Caco-2 (cell line): ENCODE results near the gene PTK7. TPM values are rescaled to one million over a fixed set of nuclear protein-coding genes. Genes with fewer than 3 reads are reported as not detected.
A peak's percentile ranks its signal among the peaks of the same experiment; 100 is the strongest.

Experiments used
- BruUV-seq: library from RNA; stranded (reverse); fragments of 400-500 nt; replicated peaks from 2 replicates; lab custom pipeline; 2021; lab: Mats Ljungman, UMichigan
- CTCF ChIA-PET: fragments of 300-600 bp; sonication (Branson Sonifier 250); formaldehyde crosslinking; loops from one replicate; lab custom pipeline; 2022; ENCODE audit warnings: antibody characterized with exemption; lab: Charles Lee
- POLR2A ChIA-PET: fragments of 300-600 bp; sonication (Branson Sonifier 250); formaldehyde crosslinking; loops from one replicate; lab custom pipeline; 2022; ENCODE audit warnings: antibody characterized with exemption; lab: Charles Lee
- DNase-seq, 2 experiments: peaks; one replicate each; pipeline versions ENCODE4 v3.0.0 to v3.0.0-alpha.2; 2020 to 2022
- H3K27me3 ChIP-seq: replicated peaks from 2 replicates; pipeline ENCODE4 v1.6.0; 2011; ENCODE audit warnings: low read length; ENCODE audit not compliant: control insufficient read depth, insufficient read depth
- H3K36me3 ChIP-seq: 2 replicates; pipeline ENCODE4 v1.5.1; 2011; ENCODE audit warnings: low read length; ENCODE audit not compliant: control insufficient read depth, insufficient read depth
- H3K4me1 ChIP-seq: fragments of 250-450 bp; sonication (Bioruptor Pico); 2 replicates; pipeline ENCODE4 v1.5.1; 2020; ENCODE audit warnings: mild to moderate bottlenecking
- H3K4me3 ChIP-seq: 2 replicates; pipeline ENCODE4 v1.5.1; 2011; ENCODE audit warnings: low read depth, mild to moderate bottlenecking, control low read depth, low read length
- H3K9me3 ChIP-seq: fragments of 250-450 bp; sonication (Bioruptor Pico); 2 replicates; pipeline ENCODE4 v1.5.1; 2020; ENCODE audit warnings: mild to moderate bottlenecking, moderate library complexity
- H3K27ac Mint-ChIP-seq: one replicate; pipeline ENCODE4 v1.8.0; 2022; ENCODE audit warnings: mixed read lengths; ENCODE audit not compliant: unreplicated experiment
- H3K27me3 Mint-ChIP-seq: one replicate; pipeline ENCODE4 v1.8.0; 2022; ENCODE audit warnings: mixed read lengths; ENCODE audit not compliant: insufficient read depth, unreplicated experiment
- H3K36me3 Mint-ChIP-seq: one replicate; pipeline ENCODE4 v1.8.0; 2022; ENCODE audit warnings: mild to moderate bottlenecking, mixed read lengths; ENCODE audit not compliant: insufficient read depth, unreplicated experiment
- H3K4me1 Mint-ChIP-seq: one replicate; pipeline ENCODE4 v1.8.0; 2022; ENCODE audit warnings: low read depth, mixed read lengths; ENCODE audit not compliant: unreplicated experiment
- H3K4me3 Mint-ChIP-seq: one replicate; pipeline ENCODE4 v1.8.0; 2022; ENCODE audit warnings: mild to moderate bottlenecking, moderate library complexity, mixed read lengths; ENCODE audit not compliant: unreplicated experiment
- H3K9me3 Mint-ChIP-seq: one replicate; pipeline ENCODE4 v1.8.0; 2022; ENCODE audit warnings: mixed read lengths; ENCODE audit not compliant: unreplicated experiment
- intact Hi-C: fragments of 100-400 bp; cut with micrococcal nuclease; formaldehyde crosslinking; loops from one replicate; pipeline ENCODE4 v1.10.0; 2022; ENCODE audit not compliant: unreplicated experiment
- total RNA-seq: library from RNA; stranded (reverse); gene quantifications from 2 replicates; pipeline ENCODE4 v1.2.3, GENCODE V29; 2022
- TF ChIP-seq, protein P1 (sequence below), 2 experiments: fragments of 200-600 bp in 1 of 2; IDR thresholded peaks; 1 replicate in 1 of 2; 2 replicates in 1 of 2; pipeline versions ENCODE4 v1.5.1 to v1.8.0; 2011 to 2022; ENCODE audit warnings: antibody characterized with exemption in 1 of 2, control low read depth in 1 of 2, inconsistent platforms in 1 of 2, low read depth in 1 of 2, low read length in 1 of 2, mild to moderate bottlenecking in 1 of 2, moderate library complexity in 1 of 2; ENCODE audit not compliant: insufficient read depth in 1 of 2, severe bottlenecking in 1 of 2, unreplicated experiment in 1 of 2

Gene PTK7
- total RNA-seq, 1 experiment from 2014 or later: 180 TPM

DNA sequence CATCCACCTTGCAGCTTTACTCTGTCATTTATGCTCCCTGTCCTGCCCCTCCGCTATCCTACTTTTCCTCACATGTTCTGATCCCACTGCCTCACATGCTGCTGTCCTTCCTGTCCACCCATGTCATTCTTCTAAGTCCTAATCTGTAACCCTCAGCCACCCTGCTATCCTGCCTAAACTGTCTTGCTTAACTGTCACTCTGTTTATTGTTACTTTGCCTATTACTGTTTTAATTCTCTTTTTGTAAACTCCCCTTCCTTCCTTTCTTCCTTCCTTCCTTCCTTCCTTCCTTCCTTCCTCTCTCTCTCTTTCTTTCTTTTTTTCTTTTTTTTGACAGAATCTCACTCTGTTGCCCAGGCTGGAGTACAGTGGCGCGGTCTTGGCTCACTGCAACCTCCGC is 107.3 kb downstream of the PTK7 start:
- no peaks in the 10 kb centered on the region for H3K27me3 Mint-ChIP-seq
- no peak for DNase-seq
- no peaks in the 10 kb centered on the region for H3K9me3 Mint-ChIP-seq
- H3K27ac Mint-ChIP-seq: no peak overlapping the region
- H3K4me3 Mint-ChIP-seq: peak overlapping the region; percentile 91
- ChIA-PET POLR2A (no interaction called here), CTCF (no interaction called here)
- no peaks in the 10 kb centered on the region for H3K27me3 ChIP-seq
- intact Hi-C loops: no loop called here
- no TSS peak for BruUV-seq
- peaks cover 14% of the 10 kb centered on the region for H3K4me1 Mint-ChIP-seq
- peaks cover 3% of the 10 kb centered on the region for H3K36me3 ChIP-seq
- no peak overlapping the region for H3K4me3 ChIP-seq
- TF ChIP-seq, protein P1, sequence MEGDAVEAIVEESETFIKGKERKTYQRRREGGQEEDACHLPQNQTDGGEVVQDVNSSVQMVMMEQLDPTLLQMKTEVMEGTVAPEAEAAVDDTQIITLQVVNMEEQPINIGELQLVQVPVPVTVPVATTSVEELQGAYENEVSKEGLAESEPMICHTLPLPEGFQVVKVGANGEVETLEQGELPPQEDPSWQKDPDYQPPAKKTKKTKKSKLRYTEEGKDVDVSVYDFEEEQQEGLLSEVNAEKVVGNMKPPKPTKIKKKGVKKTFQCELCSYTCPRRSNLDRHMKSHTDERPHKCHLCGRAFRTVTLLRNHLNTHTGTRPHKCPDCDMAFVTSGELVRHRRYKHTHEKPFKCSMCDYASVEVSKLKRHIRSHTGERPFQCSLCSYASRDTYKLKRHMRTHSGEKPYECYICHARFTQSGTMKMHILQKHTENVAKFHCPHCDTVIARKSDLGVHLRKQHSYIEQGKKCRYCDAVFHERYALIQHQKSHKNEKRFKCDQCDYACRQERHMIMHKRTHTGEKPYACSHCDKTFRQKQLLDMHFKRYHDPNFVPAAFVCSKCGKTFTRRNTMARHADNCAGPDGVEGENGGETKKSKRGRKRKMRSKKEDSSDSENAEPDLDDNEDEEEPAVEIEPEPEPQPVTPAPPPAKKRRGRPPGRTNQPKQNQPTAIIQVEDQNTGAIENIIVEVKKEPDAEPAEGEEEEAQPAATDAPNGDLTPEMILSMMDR (IDR thresholded peaks at IDR 0.05; ENCODE audit: insufficient read depth in 1 of 2, low read depth in 1 of 2, low read length in 1 of 2, severe bottlenecking in 1 of 2, unreplicated experiment in 1 of 2): no peak
- peaks cover 7% of the 10 kb centered on the region for H3K36me3 Mint-ChIP-seq
- no peaks in the 10 kb centered on the region for H3K9me3 ChIP-seq
- H3K4me1 ChIP-seq: no peaks in the 10 kb centered on the region

DNA sequence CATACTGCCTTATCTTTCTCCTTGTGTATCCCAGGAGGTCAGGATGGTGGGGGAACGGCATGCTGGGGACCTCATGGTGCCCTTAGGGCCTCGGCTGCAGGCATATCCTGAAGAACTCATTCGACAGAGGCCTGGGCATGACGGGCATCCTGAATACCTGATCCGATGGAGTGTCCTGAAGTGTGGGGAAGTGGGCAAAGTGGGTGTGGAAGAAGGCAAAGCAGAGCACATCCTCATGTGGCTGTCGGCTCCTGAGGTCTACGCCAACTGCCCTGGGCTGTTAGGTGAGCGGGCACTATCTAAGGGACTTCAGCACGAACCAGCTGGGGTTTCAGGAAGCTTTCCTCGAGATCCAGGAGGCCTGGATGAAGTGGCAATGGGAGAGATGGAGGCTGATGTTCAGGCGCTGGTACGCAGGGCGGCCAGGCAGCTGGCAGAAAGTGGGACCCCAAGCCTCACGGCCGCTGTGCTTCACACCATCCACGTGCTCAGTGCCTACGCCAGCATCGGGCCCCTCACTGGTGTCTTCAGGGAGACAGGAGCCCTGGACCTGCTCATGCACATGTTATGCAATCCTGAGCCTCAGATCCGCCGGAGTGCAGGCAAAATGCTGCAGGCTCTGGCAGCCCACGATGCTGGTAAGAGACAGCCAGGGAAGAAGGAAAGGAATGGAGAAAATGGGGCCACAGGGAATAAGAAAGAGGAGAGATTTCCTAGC is 108.3 kb downstream of the PTK7 start:
- no TSS peak for BruUV-seq
- no peaks in the 10 kb centered on the region for H3K9me3 ChIP-seq
- Mint-ChIP-seq H3K4me1 (peaks cover 14% of the 10 kb centered on the region), H3K27ac (no peak overlapping the region), H3K4me3 (no peak overlapping the region), H3K36me3 (peaks cover 6% of the 10 kb centered on the region), H3K27me3 (no peaks in the 10 kb centered on the region), H3K9me3 (no peaks in the 10 kb centered on the region)
- DNase-seq: no peak
- POLR2A ChIA-PET: no interaction called here
- CTCF ChIA-PET: no interaction called here
- intact Hi-C loops: no loop called here
- H3K36me3 ChIP-seq: peaks cover under 1% of the 10 kb centered on the region; the same call in 1 of the 2 replicates
- H3K27me3 ChIP-seq: no peaks in the 10 kb centered on the region
- H3K4me3 ChIP-seq: no peak overlapping the region
- H3K4me1 ChIP-seq: no peaks in the 10 kb centered on the region
- TF ChIP-seq, protein P1 (IDR thresholded peaks at IDR 0.05; ENCODE audit: insufficient read depth in 1 of 2, low read depth in 1 of 2, low read length in 1 of 2, severe bottlenecking in 1 of 2, unreplicated experiment in 1 of 2): no peak

DNA sequence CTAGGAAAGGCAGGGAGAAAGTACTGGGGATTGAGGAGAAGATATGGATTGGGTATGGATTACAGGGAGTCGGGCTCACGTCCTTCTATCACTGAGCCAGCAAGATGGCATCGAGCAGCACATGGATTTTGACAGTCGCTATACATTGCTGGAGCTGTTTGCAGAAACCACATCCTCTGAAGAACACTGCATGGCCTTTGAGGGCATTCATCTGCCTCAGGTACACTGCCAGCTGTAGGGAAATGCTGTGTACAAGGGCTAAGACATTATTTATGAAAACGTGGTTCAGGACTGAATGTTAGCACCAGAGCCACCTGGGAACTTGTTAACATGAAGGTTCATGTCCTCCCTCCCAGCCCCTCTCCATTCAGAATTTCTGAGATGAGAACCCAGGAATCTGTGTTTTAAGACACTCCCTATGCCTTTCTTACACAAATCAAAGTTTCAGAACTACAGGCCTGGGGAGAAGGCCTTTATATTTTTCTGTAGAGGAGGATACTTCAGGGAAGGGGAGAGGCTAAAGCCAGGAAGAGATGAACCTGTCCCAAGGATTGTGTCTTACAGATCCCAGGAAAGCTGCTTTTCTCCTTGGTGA is 109.4 kb downstream of the PTK7 start:
- H3K4me3 ChIP-seq: no peak overlapping the region
- no peaks in the 10 kb centered on the region for H3K36me3 ChIP-seq
- H3K27ac Mint-ChIP-seq: no peak overlapping the region
- no peaks in the 10 kb centered on the region for H3K27me3 ChIP-seq
- POLR2A ChIA-PET: no interaction called here
- no peaks in the 10 kb centered on the region for H3K9me3 ChIP-seq
- peaks cover 14% of the 10 kb centered on the region for H3K4me1 Mint-ChIP-seq
- no peaks in the 10 kb centered on the region for H3K4me1 ChIP-seq
- intact Hi-C loops: no loop called here
- peaks cover 6% of the 10 kb centered on the region for H3K36me3 Mint-ChIP-seq
- CTCF ChIA-PET: no interaction called here
- no peak for DNase-seq
- BruUV-seq: no TSS peak
- H3K9me3 Mint-ChIP-seq: no peaks in the 10 kb centered on the region
- no peak overlapping the region for H3K4me3 Mint-ChIP-seq
- H3K27me3 Mint-ChIP-seq: no peaks in the 10 kb centered on the region
- TF ChIP-seq, protein P1 (IDR thresholded peaks at IDR 0.05; ENCODE audit: insufficient read depth in 1 of 2, low read depth in 1 of 2, low read length in 1 of 2, severe bottlenecking in 1 of 2, unreplicated experiment in 1 of 2): no peak
